GM13977 (cell line): Measurements from ENCODE around the gene CLDN15.
"Not testable (repeated sequence)": the region's sequence is repeated elsewhere in the genome, so short reads cannot be mapped to it uniquely, and the experiment has no call there.

Source experiments
- DNase-seq: peaks from one replicate; pipeline ENCODE4 v3.0.0; 2012; ENCODE audit warnings: low spot score
- in situ Hi-C: fragments of 300-500 bp; cut with MboI; formaldehyde crosslinking; loops from one replicate; pipeline ENCODE4 v1.12.0; 2022; ENCODE audit warnings: low sequenced_read_pairs, low pct_unique_long_range_greater_than_20kb, mixed read lengths, inconsistent platforms; ENCODE audit not compliant: unreplicated experiment
- TF ChIP-seq, protein P1 (sequence below): IDR thresholded peaks from 2 replicates; pipeline ENCODE4 v1.5.1; 2012; ENCODE audit warnings: mild to moderate bottlenecking, control low read depth; ENCODE audit not compliant: insufficient read depth; ENCODE audit errors: extremely low read depth, missing control alignments

CLDN15 gene

GRCh38 chr7:101202603-101202918 is 35.0 kb downstream of the CLDN15 start:
- no peak for DNase-seq
- in situ Hi-C loops: no loop called here
- TF ChIP-seq, protein P1, sequence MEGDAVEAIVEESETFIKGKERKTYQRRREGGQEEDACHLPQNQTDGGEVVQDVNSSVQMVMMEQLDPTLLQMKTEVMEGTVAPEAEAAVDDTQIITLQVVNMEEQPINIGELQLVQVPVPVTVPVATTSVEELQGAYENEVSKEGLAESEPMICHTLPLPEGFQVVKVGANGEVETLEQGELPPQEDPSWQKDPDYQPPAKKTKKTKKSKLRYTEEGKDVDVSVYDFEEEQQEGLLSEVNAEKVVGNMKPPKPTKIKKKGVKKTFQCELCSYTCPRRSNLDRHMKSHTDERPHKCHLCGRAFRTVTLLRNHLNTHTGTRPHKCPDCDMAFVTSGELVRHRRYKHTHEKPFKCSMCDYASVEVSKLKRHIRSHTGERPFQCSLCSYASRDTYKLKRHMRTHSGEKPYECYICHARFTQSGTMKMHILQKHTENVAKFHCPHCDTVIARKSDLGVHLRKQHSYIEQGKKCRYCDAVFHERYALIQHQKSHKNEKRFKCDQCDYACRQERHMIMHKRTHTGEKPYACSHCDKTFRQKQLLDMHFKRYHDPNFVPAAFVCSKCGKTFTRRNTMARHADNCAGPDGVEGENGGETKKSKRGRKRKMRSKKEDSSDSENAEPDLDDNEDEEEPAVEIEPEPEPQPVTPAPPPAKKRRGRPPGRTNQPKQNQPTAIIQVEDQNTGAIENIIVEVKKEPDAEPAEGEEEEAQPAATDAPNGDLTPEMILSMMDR: no peak

GRCh38 chr7:101201695-101202602 is 35.7 kb downstream of the CLDN15 start:
- in situ Hi-C loops: no loop called here
- TF ChIP-seq, protein P1: no peak
- no peak for DNase-seq

DNA sequence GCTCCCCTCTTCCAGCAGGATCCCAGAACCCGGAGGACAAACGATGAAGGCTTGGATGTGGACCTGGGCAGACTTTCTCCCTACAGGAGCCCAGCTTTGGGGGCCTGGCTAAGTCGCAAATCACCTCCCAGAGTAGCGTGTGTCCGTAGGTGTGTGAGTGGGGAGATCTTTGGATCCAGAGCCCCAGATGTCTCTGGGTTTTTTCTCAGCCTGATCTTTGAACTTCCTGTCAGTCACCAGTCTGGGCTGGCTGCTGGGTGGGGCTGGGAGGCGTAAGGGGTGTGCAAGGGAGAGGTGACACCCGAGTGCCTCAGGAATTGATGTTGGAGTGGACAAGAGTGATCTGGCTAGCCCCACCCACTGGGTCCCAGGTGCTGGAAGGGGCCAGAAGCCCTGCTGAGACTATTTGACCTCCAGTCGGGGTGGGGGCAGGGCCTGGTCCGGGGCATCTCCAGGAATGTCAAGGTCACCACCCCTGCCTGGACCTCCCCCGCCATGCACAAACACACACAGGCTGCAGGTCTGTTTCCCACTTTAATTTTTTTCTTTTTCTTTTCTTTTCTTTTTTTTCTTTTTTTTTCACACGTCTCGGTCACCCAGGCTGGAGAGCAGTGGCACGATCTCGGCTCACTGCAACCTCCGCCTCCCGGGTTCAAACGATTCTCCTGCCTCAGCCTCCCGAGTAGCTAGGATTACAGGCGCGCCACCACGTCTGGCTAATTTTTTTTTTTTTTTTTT is 36.6 kb downstream of the CLDN15 start, which contains the start of gene MOGAT3:
Gene MOGAT3 (minus strand): TSS at position 175 of the 738 bp plus-strand sequence. CDS start 182 bp downstream, outside the sequence.
- in situ Hi-C loops: no loop called here
- DNase-seq: no peak
- TF ChIP-seq, protein P1: no peak

DNA sequence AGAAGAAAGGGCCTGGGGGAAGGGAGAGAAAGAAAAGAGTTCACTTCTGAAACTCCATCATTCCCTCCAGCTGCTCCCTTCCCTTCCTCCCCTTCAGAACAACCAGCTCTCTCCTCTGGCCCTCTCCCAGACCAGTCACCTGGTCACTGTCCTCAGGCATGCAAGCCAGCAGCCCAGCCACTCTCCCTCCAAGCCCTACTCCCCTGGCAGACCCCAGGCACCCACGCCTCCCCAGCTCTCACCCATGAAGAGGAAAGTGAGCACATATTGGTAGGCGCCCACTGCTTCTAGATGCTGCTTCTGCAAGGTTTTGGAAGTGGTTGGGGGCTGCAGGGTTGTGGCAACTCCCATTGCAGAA is 37.1 kb downstream of the CLDN15 start:
- TF ChIP-seq, protein P1: no peak
- no peak for DNase-seq

DNA sequence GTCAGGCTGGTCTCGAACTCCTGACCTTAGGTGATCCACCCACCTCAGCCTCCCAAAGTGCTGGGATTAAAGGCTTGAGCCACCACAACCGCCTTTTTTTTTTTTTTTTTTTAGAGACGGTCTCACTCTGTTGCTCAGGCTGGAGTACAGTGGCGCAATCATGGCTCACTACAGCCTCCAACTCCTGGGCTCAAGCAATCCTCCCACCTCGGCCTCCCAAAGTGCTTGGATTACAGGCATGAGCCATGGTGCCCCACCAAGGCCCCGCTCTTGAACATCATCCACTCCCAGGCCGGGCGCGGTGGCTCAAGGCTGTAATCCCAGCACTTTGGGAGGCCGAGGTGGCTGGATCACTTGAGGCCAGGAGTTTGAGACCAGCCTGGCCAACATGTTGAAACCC is 38.1 kb downstream of the CLDN15 start:
- in situ Hi-C loops, DNase-seq: not testable (repeated sequence)

More for the DNA sequence above, 37.1 kb downstream of the CLDN15 start:
- in situ Hi-C loops: no loop called here

- TF ChIP-seq, protein P1: no peak
- in situ Hi-C loops: no loop called here
- DNase-seq: no peak
Measured at GRCh38 chr7:101198476-101198875, 39.1 kb downstream of the CLDN15 start.

GRCh38 chr7:101197991-101198390 is 39.6 kb downstream of the CLDN15 start:
- in situ Hi-C loops: no loop called here
- no peak for DNase-seq
- TF ChIP-seq, protein P1: no peak
